ENCODE results near the gene GAB2.

The GAB2 gene

DNA sequence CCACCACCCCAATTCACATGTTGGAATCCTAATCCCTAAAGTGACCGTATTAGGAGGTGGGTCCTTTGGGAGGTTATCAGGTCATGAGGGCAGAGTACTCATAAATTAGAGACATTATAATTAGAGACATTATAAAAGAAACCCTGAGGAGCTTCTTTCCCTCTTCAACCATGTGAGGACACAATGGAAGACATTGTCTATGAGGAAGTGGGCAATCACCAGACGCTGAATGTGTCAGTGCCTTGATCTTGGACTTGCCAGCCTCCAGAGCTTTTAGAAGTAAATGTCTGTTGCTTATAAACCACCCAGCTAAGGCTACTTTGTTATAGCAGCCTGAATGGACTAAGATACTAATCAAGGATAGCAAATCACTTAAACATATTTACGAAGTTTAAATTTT, 14.8 kb downstream of the GAB2 start:
- DNase-seq (ENCODE audit: insufficient read length, low spot score), result no peak
- FAIRE-seq, result no peak

DNA sequence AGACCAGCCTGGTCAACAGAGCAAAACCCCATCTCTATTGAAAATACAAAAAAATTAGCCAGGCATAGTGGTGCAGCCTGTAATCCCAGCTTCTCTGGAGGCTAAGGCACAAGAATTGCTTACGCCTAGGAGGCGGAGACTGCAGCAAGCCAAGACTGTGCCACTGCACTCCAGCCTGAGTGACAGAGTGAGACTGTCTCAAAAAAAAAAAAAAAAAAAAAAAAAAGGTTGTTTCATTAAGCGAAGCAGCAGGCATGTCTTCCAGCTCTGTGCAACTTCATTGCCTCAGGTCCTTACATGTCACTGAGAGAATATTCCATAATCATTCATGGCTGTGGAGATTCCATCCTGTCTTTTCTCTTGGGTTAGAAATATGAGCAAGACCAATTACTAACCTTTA, 16.9 kb downstream of the GAB2 start:
- DNase-seq (ENCODE audit: insufficient read length, low spot score), result no peak
- no peak for FAIRE-seq

- DNase-seq (ENCODE audit: insufficient read length, low spot score) (no peak), FAIRE-seq (no peak)
Measured at GRCh38 chr11:78400116-78400515, 17.5 kb downstream of the GAB2 start.

DNA sequence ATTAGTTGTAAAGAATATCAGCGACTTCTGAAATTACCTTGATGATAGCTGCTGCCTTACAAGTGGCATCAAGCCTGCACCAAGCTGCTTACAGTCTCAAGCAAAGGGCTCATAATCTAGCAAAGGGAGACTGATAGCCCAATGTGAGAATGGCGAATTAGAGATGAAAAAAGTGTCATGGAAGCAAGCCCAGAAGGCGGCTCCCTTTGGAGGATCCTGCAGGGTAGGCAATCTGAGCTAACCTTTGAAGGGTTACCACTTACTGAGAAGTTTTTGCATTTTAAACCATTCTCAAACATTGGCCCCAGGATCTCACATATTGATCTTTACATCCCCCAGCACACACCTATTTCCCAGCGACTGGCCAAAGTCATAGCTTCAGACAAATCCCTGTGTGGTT, 18.5 kb downstream of the GAB2 start:
- FAIRE-seq (no peak), DNase-seq (ENCODE audit: insufficient read length, low spot score) (no peak)

GRCh38 chr11:78398715-78399114, 18.9 kb downstream of the GAB2 start:
- DNase-seq (ENCODE audit: insufficient read length, low spot score) (no peak), FAIRE-seq (no peak)

DNA sequence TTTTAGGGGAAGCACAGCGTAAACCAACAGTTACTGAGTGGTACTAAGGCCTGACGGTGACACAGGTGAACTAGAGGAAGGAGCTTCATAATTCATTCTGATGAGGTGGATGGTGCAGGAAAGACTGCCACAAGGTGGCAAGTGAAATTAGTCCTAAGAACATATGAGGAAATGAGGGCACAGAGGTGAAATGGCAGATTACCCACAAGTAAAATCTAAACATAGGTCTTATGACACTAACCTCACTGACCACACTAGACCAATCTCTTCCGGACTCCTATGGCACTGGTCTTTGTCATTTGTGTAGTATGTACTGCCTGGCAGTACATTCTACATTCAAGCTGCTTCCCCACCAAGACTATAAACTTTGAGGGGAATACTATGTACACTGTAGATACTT, 20.2 kb downstream of the GAB2 start:
- FAIRE-seq (peak; percentile 73), DNase-seq (ENCODE audit: insufficient read length, low spot score) (no peak)

DNA sequence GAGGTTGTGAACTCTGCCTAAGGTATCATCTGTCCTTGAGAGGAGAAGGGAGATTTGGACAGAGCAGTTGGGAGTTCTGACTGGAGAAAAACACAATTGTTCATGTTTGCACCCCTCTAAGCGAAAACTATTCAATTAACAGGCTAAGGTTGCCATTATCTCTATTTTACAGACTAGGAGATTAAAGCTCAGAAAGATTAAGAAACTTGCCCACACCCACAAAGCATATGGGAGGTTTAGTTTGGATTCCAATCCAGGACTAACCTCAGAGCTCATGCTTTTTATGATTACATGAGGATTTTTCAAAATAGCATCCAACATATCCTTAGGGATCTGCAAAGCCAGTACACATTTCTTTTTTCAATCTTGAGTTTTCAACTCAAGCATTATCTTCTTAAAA, 22.0 kb downstream of the GAB2 start:
- no peak for FAIRE-seq

DNA sequence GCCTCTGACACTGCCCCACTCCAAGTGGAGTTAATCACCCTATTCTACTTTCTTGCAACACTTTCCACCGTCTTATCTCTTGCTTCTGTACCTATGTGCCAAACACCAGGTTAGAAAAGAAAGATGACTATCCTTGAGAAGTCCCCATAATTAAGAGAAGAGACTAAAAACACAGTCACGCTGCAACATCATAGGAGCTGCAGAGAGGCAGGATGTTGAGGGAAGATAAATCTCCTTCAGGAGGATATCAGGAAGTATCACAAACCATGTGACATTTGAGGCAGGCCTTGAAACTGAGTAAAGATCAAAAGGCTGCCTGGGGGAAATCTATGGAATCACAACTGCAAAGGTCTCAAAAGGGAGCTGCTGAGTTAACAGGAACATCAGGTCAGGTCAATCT, 24.8 kb downstream of the GAB2 start:
- DNase-seq (ENCODE audit: insufficient read length, low spot score) (no peak), FAIRE-seq (no peak)

More for the DNA sequence above, 22.0 kb downstream of the GAB2 start:
- DNase-seq (ENCODE audit: insufficient read length, low spot score), result no peak

DNA sequence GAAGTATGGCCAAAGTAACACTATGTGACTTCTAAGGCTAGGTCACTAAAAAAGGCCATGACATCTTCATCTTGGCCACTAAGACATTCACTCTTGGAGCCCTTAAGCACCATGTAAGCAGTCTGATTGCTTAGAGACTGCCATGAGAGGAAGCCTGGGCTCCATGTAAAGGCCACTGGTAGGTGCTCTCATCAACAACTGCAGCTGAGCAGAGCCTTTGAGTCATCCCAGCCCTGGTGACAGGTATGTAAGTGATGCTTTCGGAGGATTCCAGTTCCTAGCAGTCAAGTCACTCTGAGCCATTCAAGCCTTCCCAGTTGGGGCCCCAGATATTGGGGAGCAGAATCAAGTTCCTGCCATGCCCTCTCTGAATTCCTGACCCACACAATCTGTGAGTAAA, 26.2 kb downstream of the GAB2 start:
- no peak for DNase-seq (ENCODE audit: insufficient read length, low spot score)
- no peak for FAIRE-seq

DNA sequence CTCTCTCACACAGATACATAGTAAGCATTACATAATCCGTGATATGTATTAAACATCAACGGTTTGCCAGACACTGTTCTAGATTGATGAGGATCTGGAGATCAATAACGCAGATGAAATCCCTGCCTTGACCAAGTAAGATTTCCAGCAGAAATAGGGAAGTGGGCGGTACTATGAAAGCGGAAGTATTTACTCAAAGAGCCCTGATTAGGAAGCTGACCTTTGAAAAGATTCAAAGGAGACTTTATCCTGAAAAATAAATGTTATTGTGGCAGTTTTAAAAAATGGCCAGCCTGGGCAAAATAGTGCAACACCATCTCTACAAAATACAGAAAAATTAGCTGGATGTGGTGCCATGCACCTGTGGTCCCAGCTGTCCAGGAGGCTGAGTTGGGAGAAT, 26.8 kb downstream of the GAB2 start:
- no peak for FAIRE-seq
- no peak for DNase-seq (ENCODE audit: insufficient read length, low spot score)

DNA sequence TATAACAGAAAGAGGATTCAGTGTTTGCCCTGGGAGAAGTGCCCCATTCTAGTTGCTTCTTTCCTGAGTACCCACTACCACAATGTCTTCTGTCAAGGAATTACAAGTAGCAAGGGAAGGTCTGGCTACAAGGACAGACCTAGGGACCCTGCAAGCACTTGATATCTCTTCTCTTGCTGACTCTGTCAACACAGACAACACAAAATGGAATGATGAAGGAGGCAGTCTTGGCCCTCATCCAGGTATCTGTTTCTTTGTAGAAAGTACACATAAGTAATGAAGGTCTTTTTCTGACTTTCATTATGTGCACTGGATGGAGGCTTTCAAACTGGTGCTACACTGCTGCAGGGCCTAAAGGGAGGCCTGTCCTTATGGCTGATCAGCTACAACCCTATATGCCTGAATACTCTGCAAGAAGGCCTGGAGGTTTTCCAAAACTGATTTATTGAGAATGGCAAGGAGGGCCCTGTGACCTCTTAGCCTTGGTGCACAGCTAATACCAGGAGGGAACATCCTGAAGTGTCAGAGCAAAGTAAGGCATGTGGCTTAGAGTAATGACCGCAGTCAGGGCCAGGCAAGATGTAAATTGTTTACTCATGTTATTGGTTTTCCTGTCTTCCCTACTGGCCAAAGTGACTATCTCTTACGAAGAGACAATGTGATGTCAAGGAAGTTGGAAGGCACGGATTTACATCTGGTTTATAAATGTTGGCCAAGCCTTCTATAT, 31.2 kb downstream of the GAB2 start:
- no peak for FAIRE-seq
- no peak for DNase-seq (ENCODE audit: insufficient read length, low spot score)

DNA sequence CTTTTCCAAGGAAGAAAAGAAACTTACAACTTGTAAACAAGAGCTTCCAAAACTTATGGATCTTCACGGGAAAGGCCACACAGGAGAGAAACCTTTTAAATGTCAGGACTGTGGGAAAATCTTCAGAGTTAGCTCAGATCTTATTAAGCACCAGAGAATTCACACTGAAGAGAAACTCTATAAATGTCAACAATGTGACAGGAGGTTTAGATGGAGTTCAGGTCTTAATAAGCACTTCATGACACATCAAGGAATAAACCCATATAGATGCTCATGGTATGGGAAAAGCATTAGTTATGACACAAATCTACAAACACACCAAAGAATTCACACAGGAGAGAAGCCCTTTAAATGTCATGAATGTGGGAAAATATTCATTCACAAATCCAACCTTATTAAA, 32.4 kb downstream of the GAB2 start:
- no peak for FAIRE-seq
- no peak for DNase-seq (ENCODE audit: insufficient read length, low spot score)

DNA sequence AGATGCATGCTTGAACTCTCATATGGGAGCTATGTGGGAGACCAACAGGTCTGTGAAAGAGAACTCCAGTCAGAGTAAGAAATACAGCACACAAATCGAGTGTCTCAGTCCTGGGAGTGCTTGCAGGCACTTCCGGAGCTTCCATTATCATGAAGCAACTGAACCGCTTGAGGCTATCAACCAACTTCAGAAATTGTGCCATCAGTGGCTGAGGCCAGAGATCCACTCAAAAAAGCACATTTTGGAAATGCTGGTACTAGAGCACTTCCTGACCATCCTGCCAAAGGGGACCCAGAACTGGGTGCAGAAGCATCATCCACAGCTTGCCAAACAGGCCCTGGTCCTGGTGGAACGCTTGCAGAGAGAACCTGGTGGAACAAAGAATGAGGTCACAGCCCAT, 33.4 kb downstream of the GAB2 start:
- DNase-seq (ENCODE audit: insufficient read length, low spot score), result no peak
- FAIRE-seq, result no peak

DNA sequence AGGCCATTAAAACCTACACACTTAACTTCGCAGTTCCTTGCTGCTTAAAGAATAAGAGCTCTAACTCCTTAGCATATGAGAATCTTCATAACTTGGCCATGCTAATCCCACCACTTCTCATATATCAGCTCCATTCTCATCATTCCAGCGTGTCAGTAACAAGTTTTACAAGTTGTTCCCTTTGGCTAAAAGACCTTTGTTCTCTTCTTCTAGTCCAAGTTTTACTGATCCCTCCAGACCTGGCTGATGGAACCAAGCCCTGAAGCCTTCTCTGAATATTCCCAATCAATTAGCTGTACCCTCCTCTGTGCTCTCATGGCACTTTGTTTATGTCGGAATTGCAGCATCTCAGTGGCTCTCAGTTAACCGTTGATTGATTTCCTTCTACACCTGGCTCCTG, 35.8 kb downstream of the GAB2 start:
- FAIRE-seq (no peak), DNase-seq (ENCODE audit: insufficient read length, low spot score) (no peak)

- no peak for DNase-seq (ENCODE audit: insufficient read length, low spot score)
- FAIRE-seq, result no peak
Measured at GRCh38 chr11:78380615-78381051, 37.0 kb downstream of the GAB2 start.

GRCh38 chr11:78379039-78379670, 38.5 kb downstream of the GAB2 start:
- DNase-seq (ENCODE audit: insufficient read length, low spot score), result no peak

DNA sequence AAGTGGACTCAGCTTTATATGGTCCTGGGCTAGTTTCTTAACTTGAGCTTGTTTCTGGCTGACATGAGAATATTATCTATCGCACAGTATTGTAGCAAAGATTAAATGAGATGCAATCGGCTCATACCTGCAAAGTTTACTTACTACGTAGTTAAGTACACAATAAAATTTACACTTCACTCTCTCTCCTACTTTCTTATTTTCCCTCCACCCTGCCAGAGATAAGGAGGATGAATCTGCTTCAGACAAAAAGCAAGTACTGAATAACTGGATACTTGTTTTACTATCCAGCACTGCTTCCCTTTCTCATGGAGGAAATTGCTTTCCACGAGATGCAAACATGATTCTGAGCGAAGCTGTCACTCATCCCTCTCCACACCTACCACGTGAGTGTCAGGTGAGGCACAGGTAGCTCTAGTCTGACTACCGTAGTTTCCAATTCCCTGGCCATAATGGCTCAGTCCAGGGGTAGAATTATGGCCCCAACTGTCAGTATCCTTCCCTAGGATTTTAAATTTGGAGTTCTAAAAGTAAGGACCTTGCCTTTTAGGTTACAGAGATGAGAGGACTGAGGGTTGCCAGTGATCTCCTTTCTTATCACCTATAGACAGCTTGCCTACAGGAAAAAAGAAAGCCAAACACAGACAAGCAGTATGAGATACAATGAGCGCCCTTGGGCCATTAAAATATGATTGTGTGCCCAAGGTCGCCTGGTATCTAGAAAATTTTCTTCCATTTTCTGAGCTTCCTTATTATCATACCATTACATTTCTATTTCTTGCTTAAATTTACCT, 39.8 kb downstream of the GAB2 start:
- no peak for FAIRE-seq
- DNase-seq (ENCODE audit: insufficient read length, low spot score), result no peak

More at GRCh38 chr11:78379039-78379670, 38.5 kb downstream of the GAB2 start:
- FAIRE-seq, result no peak

DNA sequence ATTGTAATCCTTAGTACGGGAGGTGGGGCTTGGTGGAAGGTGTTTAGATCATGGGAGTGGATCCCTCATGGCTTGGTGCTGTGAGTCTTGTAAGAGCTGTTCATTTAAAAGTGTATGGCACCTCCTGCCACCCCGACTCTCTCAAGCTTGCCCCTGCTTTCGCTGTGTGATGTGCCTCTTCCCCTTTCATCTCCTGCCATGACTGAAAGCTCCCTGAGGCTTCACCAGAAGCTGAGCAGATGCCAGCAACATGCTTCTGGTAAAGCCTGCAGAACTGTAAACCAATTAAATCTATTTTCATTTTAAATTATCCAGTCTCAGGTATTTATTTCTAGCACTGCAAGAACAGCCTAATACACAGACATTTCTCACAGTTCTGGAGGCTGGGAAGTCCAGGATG, 40.8 kb downstream of the GAB2 start:
- no peak for DNase-seq (ENCODE audit: insufficient read length, low spot score)
- no peak for FAIRE-seq

DNA sequence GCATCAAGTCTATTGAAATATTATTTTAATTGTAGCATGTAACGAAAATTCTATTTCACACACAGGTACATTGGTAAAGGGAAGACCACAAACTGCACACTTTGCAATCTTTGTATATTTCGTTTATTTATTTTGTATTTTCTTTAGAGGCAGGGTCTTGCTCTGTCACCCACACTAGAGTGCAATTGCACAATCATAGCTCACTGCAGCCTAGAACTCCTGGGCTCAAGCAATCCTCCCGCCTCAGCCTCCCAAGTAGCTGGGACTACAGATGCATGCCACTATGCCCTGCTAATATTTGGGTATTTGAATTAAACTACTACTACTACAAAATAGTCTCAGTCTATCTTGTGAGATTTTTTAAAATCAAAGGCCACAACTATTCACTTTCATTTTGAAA, 42.7 kb downstream of the GAB2 start:
- DNase-seq (ENCODE audit: insufficient read length, low spot score) (no peak), FAIRE-seq (no peak)

- FAIRE-seq, result no peak
- DNase-seq (ENCODE audit: insufficient read length, low spot score), result no peak
Measured at GRCh38 chr11:78373689-78374088, 43.9 kb downstream of the GAB2 start.

- FAIRE-seq (no peak), DNase-seq (ENCODE audit: insufficient read length, low spot score) (no peak)
Measured at GRCh38 chr11:78372114-78372768, 45.4 kb downstream of the GAB2 start.

All from GM19239 (cell line).